Neural cell (in vitro differentiated cells): Measurements from ENCODE around the gene BRK1.
"Not testable (repeated sequence)": the region's sequence is repeated elsewhere in the genome, so short reads cannot be mapped to it uniquely, and the experiment has no call there.

ENCODE experiments used
- EP300 ChIP-seq: fragments of 450-650 bp; conservative IDR thresholded peaks from 2 replicates; pipeline ENCODE4 v1.6.1; 2014; ENCODE audit warnings: antibody characterized with exemption, mild to moderate bottlenecking, moderate library complexity; ENCODE audit not compliant: poor library complexity, severe bottlenecking
- EZH2 ChIP-seq: fragments of 200-600, 300-800 bp; shearing (Covaris generic), sonication (generic); IDR thresholded peaks from 2 replicates; pipeline ENCODE4 v1.6.1; 2014; ENCODE audit warnings: antibody characterized with exemption, low read length, borderline replicate concordance, mild to moderate bottlenecking; ENCODE audit not compliant: insufficient read depth, poor library complexity, severe bottlenecking
- SMC3 ChIP-seq: fragments of 450-650 bp; conservative IDR thresholded peaks from 2 replicates; pipeline ENCODE4 v1.6.1; 2014; ENCODE audit warnings: antibody characterized with exemption, mild to moderate bottlenecking, moderate library complexity; ENCODE audit not compliant: poor library complexity
- TF ChIP-seq, protein P1 (sequence below): fragments of 450-650 bp; IDR thresholded peaks from 2 replicates; pipeline ENCODE4 v1.5.1; 2014; ENCODE audit warnings: antibody characterized with exemption, mild to moderate bottlenecking, moderate library complexity; ENCODE audit not compliant: poor library complexity, severe bottlenecking

DNA sequence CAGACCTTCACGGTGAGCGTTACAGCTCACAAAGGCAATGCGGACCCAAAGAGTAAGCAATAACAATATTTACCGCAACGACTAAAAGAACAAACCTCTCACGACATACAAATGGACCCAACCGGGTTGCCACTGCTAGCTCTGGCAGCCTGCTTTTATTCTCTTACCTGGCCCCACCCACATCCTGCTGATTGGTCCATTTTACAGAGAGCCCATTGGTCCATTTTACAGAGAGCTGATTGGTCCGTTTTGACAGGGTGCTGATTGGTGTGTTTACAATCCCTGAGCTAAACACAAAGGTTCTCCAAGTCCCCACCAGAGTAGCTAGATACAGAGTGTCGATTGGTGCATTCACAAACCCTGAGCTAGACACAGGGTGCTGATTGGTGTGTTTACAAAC is 20.4 kb downstream of the BRK1 start:
- TF ChIP-seq, protein P1, sequence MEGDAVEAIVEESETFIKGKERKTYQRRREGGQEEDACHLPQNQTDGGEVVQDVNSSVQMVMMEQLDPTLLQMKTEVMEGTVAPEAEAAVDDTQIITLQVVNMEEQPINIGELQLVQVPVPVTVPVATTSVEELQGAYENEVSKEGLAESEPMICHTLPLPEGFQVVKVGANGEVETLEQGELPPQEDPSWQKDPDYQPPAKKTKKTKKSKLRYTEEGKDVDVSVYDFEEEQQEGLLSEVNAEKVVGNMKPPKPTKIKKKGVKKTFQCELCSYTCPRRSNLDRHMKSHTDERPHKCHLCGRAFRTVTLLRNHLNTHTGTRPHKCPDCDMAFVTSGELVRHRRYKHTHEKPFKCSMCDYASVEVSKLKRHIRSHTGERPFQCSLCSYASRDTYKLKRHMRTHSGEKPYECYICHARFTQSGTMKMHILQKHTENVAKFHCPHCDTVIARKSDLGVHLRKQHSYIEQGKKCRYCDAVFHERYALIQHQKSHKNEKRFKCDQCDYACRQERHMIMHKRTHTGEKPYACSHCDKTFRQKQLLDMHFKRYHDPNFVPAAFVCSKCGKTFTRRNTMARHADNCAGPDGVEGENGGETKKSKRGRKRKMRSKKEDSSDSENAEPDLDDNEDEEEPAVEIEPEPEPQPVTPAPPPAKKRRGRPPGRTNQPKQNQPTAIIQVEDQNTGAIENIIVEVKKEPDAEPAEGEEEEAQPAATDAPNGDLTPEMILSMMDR = not testable (repeated sequence)
- not testable (repeated sequence) for TF ChIP-seq EZH2, SMC3, EP300
